Stimulated activated CD8-positive, alpha-beta memory T cell treated with anti-CD3 and anti-CD28 coated beads, Interleukin-12 subunit alpha, Interleukin-12 subunit beta, amount 100 ng/mL, for 24 hours (primary cell): ENCODE results near the gene STX5.
"Not testable (repeated sequence)": the region's sequence is repeated elsewhere in the genome, so short reads cannot be mapped to it uniquely, and the experiment has no call there.

Experiments
- DNase-seq: peaks from one replicate; pipeline ENCODE4 v3.0.0-alpha.2; 2020; ENCODE audit errors: extremely low read depth

Gene STX5

DNA sequence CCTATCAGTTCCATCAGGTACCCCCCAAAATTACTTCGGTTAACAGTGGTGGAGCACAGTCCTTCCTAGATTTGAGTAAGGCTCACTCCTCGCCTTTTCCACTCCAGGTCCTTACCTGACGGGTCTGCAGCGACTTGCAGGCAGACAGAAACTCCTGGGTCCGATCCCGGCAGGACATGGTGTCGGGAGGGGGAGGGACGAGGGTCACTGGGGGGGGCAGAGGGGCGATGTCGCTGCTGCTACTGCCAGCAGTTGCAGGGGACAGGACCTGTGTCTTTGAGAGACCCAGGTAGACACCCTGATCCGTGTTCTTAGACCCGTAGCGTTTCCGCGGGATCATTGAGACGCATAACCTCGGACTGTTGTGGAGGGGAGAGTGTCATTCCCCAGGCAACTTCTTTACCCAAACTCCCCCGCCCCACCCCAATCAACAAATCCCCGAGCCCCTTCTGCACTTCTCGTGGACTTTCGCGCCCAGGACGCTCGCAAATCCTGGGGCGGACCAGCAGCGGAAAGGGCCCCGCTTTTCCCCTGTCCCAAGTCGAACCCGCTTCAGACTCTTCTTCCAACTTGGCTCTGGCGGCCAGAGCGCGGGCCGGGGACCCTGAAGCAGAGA lies 839 bp downstream of the STX5 start:
- no peak for DNase-seq

DNA sequence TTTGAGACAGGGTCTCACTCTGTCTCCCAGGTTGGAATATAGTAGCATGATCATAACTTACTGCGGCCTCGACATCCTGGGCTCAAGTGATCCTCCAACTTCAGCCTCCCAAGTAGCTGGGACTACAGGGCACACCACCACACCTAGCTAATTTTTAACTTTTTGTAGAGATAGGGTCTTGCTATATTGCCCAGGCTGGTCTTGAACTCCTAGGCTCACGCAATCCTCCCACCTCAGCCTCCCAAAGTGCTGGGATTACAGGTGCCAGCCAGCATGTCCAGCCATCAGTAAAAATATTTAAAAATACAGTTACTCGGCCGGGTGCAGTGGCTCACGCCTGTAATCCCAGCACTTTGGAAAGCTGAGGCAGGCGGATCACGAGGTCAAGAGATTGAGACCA lies 3.7 kb downstream of the STX5 start:
- not testable (repeated sequence) for DNase-seq

DNA sequence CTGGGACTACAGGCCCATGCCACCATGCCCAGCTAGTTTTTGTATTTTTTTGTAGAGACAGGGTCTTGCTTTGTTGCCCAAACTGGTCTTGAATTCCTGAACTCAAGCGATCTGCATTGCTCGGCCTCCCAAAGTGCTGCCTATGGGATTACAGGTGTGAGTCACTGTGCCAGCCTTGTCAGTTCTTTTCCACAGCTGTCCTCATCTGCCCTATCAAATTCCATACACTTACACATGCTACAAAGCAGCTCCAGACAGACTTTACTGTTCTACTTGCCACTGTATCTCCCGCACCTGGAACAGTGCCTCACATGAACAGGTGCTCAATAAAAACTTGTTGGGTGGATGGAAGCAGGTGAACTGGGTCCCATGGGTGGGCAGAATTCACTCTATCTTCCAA lies 8.2 kb downstream of the STX5 start:
- no peak for DNase-seq

DNA sequence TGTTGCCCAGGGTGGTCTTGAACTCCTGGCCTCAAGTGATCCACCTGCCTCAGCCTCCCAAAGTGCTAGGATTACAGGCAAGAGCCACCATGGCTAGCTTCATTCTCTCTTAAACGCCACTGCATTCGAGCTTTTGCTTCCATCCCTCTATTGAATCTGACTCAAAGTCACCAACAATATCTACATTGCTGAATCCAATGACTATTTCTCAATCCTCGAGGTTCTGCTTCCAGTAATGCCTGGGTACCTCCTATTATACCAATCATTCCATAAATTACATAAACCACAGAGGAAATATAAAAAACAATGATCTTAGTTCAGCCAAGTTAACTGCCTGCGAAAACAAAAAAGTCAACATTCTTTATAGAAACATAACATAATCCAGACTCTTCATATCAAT lies 14.7 kb downstream of the STX5 start:
- DNase-seq, result no peak

DNA sequence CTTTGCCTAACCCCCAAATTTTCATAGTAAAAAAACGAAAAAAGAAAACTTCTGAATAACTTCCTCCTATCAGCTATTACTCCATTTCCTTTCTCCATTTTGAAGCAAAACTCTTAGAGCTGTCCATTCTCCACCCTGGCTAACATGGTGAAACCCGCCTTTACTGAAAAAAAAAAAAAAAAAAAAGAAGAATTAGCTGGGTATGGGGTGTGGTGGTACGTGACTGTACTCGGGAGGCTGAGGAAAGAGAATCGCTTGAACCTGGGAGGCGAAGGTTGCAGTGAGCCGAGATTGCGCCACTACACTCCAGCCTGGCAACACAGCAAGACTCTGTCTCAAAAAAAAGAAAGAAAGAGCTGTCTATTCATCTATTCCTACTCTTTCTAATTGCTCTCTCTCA lies 15.3 kb downstream of the STX5 start:
- DNase-seq, result no peak

DNA sequence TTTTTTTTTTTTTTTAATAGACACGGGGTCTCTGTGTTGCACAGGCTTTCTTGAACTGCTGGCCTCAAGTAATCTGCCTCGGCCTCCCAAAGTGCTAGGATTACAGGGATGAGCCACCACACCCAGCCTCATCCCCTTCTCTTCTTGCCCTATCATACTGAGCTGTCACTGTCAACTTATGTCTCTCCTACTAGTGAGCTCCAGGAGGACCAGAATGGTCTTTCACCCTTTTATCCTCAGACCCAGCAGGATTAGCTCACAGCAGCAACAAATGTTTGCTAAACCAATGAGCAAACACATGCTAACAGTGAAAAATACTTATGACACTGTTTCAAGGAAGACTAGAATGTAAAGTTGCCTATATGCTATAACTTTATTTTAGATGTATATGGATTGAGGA lies 20.2 kb downstream of the STX5 start:
- DNase-seq, result no peak

DNA sequence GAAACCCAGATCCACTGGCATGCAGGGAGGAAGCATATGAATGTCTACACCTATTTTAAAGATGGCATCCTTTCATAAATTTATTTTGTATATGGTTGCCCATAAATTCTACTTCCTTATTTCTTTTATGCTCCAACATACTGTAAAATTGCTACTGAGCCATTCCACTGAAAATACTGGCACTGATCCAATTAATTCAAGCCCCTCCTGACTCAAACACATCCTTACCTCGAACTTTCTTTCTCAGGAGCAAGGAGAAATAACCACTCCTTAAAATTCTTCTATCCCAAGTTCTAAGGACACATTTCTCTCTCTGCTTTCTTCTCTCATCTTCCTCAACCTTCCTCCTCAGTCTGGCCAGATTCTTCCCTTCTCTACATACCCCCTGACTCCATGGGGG lies 21.1 kb downstream of the STX5 start:
- DNase-seq, result no peak

DNA sequence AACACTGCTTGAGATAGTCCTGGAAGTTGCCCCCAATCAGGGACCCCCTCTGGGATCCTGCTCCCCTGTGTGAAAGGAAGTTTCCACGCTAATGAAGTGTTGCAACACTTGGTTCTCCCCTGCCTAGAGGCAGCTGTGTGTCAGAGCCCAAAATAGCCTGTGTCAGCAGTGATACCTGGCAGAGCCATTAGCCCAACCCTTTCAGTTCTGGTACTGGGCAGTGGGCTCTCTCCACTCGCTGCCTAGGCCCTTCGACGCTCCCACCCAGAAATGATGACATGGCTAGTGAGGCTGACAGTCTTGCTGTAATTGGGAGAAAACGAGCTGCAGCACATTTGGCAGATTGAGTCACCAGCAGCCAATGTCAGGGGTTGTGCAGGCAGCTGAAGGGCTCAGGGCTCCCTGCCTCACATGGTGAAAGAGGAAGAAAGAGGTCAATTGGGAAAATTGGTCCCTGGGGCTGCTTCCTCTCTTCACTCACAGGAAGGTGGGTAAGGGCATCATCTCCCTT lies 25.2 kb downstream of the STX5 start:
- DNase-seq, result no peak

DNA sequence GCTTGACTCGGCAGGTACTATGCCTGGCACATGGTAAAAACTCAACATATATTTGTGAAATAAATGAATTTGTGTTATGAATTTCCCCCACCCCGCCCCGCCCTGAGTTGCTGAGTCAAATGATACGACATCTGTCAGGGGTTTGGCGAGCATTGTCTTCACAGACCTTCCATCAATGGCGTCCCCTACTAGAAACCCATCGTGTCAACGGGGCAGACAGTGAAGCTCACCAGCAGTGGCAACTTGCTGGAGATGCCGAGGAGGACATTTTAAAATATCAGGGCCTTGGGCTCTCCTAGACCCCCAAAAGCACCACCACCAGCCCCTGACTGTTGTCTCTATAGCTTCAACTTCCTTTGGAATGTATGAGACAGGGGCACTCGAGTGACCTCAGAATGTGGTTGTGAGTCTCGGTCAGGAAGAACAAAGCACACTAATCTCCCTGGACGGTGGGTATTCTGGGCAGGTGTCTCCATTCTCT lies 25.9 kb downstream of the STX5 start:
- DNase-seq, result no peak

DNA sequence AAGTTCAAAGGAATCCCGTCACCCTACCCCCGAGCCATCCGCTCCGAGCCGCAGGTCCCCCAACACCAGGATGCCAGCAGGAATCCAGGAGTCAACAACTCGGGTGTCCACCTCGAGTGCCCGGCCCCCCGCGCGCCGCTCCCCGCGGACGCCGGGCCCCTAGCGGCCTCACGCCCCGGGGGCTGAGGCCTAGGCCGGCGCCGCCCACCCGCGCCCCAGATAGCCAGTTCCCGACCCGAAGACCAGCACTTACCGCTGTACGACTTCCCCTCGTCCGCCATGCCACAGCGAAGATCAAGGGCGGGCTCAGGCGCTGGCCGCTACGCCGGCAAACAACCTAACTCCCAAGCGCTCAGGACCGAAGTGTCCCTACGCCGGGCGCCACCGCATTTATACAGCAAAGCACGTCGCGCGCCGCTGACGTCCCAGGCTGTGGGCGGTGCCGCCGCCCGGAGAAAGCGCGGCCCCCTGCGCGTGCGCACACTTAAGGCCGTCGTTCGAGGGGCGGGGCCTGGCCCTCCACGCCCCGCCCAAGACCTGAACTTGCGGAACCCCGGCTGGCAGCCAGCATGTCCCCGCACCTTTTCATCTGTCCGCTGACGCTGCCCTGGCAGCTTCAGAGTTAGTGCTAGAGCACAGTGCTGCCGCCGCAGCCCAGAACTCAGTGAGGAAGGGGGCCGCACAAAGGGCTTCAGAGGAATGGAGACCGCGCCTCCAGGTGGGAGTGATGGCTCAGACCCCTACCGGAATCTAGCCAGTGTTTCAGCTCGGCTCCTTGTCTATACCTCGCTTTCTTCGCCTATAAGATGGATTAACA lies 26.6 kb downstream of the STX5 start, which contains the start of gene NXF1:
Gene NXF1, minus strand, starts transcription at position 365 of the 817 bp plus-strand sequence. Its CDS starts 84 bp downstream, at position 281.
- DNase-seq, result peak; percentile 83

DNA sequence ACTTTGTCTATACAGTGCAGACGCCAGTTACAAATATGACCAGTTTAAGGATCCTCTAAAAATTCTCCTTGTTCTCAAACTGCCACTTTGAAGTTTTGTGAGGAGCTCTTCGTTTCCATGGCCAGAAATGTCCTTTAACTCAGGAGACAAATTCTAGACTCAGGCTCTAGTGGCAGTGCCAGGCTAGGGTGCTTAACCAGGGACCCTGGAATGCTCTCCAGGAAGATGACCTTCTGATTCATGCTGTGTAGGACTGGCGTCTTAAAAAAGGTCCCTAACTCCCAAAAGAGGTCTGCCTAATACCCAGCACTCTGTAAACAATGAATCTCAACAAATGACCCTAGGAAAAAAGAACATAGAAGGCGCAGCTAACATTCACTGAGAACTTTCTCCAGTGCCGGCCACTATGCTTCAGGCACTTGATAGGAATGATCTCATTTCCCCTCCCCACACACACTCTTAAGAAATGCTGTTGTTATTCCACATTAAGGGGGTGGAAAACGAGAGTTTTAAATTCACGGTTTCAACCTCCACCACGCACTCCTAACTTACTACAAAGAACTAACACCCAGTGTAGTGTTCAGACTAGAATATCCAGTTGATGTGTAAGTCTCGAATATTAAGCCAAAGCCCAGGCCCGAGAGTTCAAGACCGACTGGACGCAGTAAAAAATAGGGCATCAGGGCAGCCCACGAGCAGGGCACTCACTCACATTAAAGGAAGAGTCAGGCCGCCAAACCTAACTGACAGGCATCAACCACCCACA lies 27.4 kb downstream of the STX5 start:
- no peak for DNase-seq

DNA sequence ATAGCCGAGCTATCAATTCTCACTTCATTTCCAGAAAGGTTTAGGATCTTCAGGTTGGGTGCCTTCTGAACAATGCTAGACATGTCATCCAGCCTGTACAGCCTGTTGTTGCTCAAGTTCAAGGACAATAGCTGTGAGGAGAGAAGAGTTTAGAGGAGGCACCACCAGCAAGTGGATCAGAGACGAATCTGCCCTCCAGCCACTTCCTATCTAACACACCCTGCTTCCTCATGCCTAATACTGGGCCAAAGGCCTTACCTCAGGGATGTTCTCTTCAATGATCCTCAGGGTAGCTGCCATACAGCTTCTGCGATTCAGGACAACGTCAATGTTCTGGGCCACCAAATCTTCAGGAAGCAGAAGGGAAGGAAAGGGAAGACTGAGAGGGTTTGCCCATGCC lies 30.8 kb downstream of the STX5 start:
- no peak for DNase-seq

DNA sequence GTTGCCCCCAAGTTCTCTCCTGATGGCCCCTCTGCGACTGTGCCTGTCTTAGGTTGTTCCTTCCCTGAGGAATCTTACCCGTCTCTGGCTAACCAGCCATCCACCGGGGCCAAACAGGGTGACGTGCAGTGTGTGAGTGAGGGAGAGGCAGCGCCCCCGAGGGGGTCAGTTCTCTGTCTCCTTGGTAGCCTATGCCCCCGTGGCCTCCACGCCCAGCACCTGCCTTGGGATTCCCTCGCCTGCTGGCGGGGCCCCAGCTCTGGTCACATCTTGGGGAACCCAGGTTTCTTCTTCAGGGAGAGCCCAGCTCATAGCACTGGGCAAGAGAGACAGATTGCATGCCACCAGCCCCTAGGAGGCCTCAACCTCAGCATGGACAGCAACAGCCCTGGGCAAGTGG lies 32.4 kb downstream of the STX5 start:
- no peak for DNase-seq

DNA sequence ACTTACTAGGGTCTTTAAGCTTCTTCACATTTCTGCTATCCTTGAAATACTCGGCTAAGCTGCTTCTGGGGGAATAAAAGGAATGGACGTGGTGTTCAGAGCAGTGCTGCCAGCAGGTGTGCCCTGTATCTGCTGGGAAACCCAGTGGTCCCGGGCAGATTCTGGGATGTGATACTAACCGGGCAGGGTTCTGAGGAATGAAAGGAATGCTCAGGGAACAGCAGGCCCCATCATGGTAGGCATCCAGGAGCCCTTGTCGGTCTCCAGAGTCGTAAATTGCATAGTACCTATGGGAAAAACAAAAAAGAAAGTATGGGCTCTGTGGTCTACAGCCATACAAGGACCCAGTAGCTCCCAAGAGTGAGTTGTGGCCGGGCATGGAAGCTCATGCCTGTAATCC lies 35.6 kb downstream of the STX5 start:
- no peak for DNase-seq

DNA sequence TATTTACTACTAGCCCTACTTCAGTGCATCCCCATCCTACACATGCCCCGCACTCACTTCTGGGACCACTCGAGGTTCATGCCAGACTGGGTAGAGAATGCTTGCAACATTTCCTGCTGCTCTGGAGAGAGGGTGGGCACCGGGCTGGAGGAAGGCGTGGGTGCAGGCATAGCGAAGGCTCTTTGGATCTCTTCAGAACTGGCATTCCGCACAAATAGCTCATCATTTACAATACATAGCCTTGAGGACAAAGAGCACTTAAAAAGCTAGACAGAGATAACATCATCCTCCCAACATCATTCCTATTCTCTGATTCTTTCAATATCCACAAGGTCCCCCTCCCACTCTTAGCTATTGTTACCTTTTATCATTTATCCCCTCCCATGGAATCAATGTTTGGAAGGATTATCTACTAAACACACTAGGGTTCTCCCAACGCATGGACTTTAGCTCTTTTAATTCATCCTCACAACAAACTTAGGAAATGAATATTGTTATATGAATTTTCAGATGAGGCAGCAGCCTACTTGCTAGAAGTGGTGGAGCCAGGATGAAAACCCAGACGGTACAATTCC lies 37.6 kb downstream of the STX5 start:
- DNase-seq, result no peak

DNA sequence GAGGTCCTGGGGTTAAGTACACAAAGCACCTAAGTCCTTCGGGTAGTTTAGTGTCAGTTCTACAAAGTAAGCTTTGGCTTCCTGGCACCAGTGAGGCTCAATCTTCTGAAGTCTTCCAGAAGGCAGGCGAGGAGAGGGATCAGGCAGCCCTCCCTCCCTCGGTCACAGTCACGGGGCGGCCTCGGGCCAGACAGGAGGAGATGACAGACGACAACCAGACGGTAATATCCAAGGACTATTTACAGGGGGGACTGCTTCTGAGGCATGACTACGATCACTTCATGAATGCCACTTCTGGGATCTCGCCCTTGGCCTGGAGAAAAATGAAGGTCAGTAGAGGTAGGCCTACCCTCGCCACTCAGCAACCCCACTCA lies 39.7 kb downstream of the STX5 start:
- no peak for DNase-seq

DNA sequence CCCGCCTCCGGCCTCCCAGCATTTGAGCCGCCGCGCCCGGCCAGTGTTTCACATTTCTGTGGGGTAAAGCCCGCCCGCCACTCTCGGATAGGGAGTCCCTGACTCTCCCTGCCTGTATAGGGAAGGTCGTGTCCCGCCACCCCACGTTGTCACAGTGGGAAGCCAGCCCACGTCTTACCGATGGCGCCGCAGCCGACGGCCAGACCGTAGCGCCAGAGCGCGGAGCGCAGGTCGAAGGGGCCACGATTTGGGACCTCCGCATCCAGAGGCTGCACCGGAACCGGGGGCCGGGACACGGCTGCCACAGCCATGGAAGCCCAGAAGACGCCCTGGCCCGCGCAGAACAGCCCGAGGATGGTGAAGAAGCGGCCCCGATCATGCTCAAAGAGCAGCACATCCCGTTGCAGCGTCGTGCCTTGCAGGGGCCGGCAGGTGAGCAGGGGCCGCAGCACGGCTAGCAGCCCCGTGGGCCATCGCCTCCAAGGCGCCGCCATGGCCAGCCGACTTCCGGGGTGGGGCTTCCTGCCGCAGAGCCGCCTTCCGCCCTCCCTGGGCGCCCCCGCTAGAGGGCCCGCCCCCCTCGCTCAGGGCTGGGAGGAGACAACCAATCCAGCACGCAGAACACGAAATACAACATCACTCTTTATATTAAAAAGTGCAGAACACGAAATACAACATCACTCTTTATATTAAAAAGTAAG lies 40.2 kb downstream of the STX5 start, which contains the start of gene TMEM223:
Gene TMEM223, minus strand, starts transcription at position 506 of the 701 bp plus-strand sequence. Its CDS starts 12 bp downstream, at position 494.
- DNase-seq, result peak; percentile 85

DNA sequence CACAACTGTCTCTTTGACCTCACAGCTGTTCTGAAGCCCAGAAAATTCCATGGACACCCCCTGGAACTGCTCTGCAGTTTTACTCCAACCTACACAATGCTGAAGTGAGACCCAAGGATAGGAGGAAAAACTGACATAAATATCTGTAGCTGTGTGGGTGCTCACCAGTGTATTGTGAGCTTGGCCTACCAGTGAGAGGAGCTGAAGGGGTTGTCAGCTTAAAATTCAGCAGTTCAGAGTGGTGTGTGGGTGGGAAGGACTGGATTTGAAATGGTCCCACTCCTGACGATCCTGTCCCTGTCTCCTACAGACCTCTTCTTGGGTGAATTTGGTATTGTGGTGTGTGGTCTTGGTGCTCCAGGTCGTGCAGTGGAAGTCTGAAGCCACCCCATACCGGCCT lies 42.3 kb downstream of the STX5 start:
- no peak for DNase-seq

DNA sequence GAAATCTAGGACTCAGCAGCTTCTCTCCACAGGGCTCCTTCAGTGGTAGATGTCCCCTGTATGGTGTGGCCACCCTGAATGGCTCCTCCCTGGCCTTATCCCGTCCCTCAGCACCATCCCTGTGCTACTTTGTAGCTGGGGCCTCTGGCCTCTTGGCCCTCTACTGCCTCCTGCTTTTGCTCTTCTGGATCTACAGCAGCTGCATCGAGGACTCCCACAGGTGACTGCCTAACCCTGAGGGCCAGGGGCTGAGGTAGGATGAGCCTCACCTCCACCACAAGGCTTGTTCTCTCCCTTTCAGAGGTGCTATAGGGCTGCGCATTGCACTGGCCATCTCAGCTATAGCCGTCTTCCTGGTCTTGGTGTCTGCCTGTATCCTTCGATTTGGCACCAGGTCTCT lies 42.9 kb downstream of the STX5 start:
- DNase-seq, result no peak

DNA sequence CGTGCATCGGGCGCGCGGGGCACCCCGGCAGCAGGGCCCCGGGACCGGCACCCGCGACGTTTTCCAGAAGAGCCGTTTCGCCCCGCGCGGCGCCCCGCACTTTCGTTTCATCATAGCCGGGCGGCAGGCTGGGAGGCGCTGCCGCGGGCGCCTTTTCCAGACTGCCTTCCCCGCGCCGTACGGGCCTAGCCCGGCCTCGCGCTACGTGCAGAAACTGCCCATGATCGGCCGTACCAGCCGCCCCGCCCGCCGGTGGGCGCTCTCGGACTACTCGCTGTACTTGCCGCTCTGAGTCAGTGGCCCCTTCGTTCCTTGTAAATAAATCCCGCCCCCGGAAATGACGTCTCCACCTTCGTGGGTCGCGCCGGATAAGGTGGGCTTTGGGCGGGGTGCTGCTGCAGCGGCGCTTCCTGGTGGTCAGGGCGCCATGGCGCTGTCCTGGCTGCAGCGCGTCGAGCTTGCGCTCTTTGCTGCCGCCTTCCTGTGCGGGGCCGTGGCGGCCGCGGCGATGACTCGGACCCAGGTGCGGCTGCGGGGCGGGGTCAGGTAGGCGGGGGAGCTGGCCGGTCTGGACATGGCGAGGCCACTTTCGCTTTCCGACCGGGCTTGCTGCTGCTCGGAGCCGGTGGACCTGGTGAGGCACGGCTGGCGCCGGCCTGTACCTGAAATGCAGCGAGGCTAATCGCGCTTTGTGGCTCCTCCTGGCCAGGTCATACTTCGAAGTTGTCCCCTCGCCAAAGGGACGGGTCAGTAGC lies 44.7 kb downstream of the STX5 start, which contains the start of gene TMEM179B:
Gene TMEM179B, plus strand, starts transcription at position 398 of the 755 bp plus-strand sequence. Its CDS starts 30 bp downstream, at position 428.
- peak; percentile 97 for DNase-seq
